ENCODE measurements around the gene NUP188. TPM values are rescaled to one million over a fixed set of nuclear protein-coding genes. Genes with fewer than 3 reads are reported as not detected.

Gene NUP188
- polyA plus RNA-seq, 1 donor from 2014 or later = 24.0 TPM

DNA sequence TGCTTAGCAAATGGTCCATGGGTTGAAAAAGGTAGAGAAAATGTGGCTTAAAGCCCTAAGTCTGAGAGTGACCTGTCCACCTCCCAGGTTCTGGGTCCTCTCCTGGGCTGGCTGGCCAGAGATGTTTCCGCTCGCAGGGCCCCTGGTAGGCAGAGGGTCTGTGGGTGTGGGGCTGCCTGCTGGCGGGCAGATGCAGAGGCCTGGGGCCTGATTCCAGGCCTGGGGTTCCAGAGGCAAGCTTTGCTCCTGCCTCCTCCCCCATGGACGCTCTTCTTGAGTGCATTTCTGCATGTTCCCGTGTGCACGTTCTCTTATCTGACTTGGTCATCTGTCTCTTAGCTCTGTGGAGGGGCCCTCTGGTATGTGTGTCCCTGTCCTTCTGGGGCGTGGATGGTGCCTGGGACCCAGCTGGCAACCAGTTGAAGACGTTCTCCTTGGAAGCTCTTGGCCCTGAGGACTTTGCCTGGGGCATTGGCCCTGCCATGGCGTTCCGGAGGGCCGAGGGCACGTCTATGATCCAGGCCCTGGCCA, 92.7 kb downstream of the NUP188 start:
- Histone ChIP-seq H3K36me3 (ENCODE audit: insufficient read depth, low read length) (peaks cover 4% of the 10 kb centered on the region), H3K4me3 (ENCODE audit: low read length) (no peak overlapping the region), H3K79me2 (replicated peaks; ENCODE audit: insufficient read depth, low read length) (peaks cover 9% of the 10 kb centered on the region), H3K9me2 (ENCODE audit: insufficient read depth, low read length) (no peaks in the 10 kb centered on the region), H4K20me1 (ENCODE audit: insufficient read depth) (no peaks in the 10 kb centered on the region), H3F3A (ENCODE audit: insufficient read depth, low read length, poor library complexity, severe bottlenecking) (no peaks in the 10 kb centered on the region), H3K9me3 (ENCODE audit: low read length) (no peaks in the 10 kb centered on the region), H2AFZ (ENCODE audit: low read depth, low read length) (no peak overlapping the region), H3K27me3 (ENCODE audit: insufficient read depth, low read depth, low read length) (no peaks in the 10 kb centered on the region), H3K27ac (ENCODE audit: low read length) (no peak overlapping the region), H3K9ac (ENCODE audit: low read length) (no peak overlapping the region), H3K4me2 (ENCODE audit: low read length) (no peak overlapping the region)
- TF ChIP-seq MXI1 (conservative IDR thresholded peaks at IDR 0.05; ENCODE audit: poor library complexity, severe bottlenecking) (no peak), EZH2 (IDR thresholded peaks at IDR 0.05; ENCODE audit: borderline replicate concordance, insufficient read depth, low read length, poor library complexity, severe bottlenecking) (no peak)
- TF ChIP-seq, protein P1, sequence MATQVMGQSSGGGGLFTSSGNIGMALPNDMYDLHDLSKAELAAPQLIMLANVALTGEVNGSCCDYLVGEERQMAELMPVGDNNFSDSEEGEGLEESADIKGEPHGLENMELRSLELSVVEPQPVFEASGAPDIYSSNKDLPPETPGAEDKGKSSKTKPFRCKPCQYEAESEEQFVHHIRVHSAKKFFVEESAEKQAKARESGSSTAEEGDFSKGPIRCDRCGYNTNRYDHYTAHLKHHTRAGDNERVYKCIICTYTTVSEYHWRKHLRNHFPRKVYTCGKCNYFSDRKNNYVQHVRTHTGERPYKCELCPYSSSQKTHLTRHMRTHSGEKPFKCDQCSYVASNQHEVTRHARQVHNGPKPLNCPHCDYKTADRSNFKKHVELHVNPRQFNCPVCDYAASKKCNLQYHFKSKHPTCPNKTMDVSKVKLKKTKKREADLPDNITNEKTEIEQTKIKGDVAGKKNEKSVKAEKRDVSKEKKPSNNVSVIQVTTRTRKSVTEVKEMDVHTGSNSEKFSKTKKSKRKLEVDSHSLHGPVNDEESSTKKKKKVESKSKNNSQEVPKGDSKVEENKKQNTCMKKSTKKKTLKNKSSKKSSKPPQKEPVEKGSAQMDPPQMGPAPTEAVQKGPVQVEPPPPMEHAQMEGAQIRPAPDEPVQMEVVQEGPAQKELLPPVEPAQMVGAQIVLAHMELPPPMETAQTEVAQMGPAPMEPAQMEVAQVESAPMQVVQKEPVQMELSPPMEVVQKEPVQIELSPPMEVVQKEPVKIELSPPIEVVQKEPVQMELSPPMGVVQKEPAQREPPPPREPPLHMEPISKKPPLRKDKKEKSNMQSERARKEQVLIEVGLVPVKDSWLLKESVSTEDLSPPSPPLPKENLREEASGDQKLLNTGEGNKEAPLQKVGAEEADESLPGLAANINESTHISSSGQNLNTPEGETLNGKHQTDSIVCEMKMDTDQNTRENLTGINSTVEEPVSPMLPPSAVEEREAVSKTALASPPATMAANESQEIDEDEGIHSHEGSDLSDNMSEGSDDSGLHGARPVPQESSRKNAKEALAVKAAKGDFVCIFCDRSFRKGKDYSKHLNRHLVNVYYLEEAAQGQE (IDR thresholded peaks at IDR 0.05; ENCODE audit: borderline replicate concordance) = no peak

DNA sequence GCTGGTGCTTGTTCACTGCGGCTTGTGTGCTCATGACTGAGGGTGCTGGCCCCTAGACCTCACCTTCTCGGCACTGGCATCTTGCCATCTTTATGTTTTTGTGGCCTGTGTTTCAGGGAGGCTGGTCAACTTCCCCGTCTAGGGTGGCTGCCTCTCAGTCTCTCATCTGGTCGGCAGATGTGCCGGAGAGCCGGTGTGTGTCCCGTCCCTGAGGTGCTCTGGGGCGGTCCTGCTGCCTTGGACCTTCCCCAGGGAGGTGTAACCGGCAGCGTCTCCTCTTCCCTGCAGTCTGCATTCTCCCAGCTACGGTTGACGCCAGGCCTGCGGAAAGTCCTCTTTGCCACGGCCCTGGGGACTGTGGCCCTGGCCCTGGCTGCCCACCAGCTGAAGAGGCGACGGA, 94.5 kb downstream of the NUP188 start:
- peaks cover 4% of the 10 kb centered on the region for H3K36me3 ChIP-seq (ENCODE audit: insufficient read depth, low read length)
- no peaks in the 10 kb centered on the region for H3K27me3 ChIP-seq (ENCODE audit: insufficient read depth, low read depth, low read length)
- no peaks in the 10 kb centered on the region for H3K9me3 ChIP-seq (ENCODE audit: low read length)
- H4K20me1 ChIP-seq (ENCODE audit: insufficient read depth) = no peaks in the 10 kb centered on the region
- H2AFZ ChIP-seq (ENCODE audit: low read depth, low read length) = no peak overlapping the region
- H3K4me2 ChIP-seq (ENCODE audit: low read length) = no peak overlapping the region
- peaks cover 8% of the 10 kb centered on the region for H3K79me2 ChIP-seq (replicated peaks; ENCODE audit: insufficient read depth, low read length)
- no peak overlapping the region for H3K27ac ChIP-seq (ENCODE audit: low read length)
- no peak overlapping the region for H3K4me3 ChIP-seq (ENCODE audit: low read length)
- H3F3A ChIP-seq (ENCODE audit: insufficient read depth, low read length, poor library complexity, severe bottlenecking) = no peaks in the 10 kb centered on the region
- TF ChIP-seq EP300 (conservative IDR thresholded peaks at IDR 0.05; ENCODE audit: poor library complexity, severe bottlenecking) (no peak), SMC3 (conservative IDR thresholded peaks at IDR 0.05; ENCODE audit: poor library complexity) (no peak), MXI1 (conservative IDR thresholded peaks at IDR 0.05; ENCODE audit: poor library complexity, severe bottlenecking) (no peak), EZH2 (IDR thresholded peaks at IDR 0.05; ENCODE audit: borderline replicate concordance, insufficient read depth, low read length, poor library complexity, severe bottlenecking) (no peak)
- TF ChIP-seq, protein P1 (IDR thresholded peaks at IDR 0.05; ENCODE audit: borderline replicate concordance) = no peak
- no peaks in the 10 kb centered on the region for H3K9me2 ChIP-seq (ENCODE audit: insufficient read depth, low read length)
- no peak overlapping the region for H3K9ac ChIP-seq (ENCODE audit: low read length)
